ENCODE measurements around the gene PRSS21.

PRSS21 gene

GRCh38 chr16:2779978-2780898, 36.8 kb upstream of the PRSS21 start:
- DNase-seq = no peak

GRCh38 chr16:2782583-2783351, 34.3 kb upstream of the PRSS21 start:
- peak; percentile 15 for DNase-seq

- DNase-seq = peak; percentile 13
These were observed 33.3 kb upstream of the PRSS21 start for GRCh38 chr16:2783581-2784357.

GRCh38 chr16:2784358-2785100, 32.5 kb upstream of the PRSS21 start:
- peak; percentile 9 for DNase-seq

GRCh38 chr16:2785101-2785991, 31.7 kb upstream of the PRSS21 start:
- peak; percentile 56 for DNase-seq

GRCh38 chr16:2786061-2786825, 30.8 kb upstream of the PRSS21 start:
- no peak for DNase-seq

GRCh38 chr16:2786826-2787151, 30.2 kb upstream of the PRSS21 start:
- DNase-seq = no peak

GRCh38 chr16:2787406-2787805, 29.6 kb upstream of the PRSS21 start, which contains the start of gene PRSS33:
TSS of gene PRSS33 (minus strand) at chr16:2787560. CDS start at chr16:2786547, 1,013 bp downstream.
- no peak for DNase-seq

- no peak for DNase-seq
These were observed 29.1 kb upstream of the PRSS21 start for GRCh38 chr16:2787961-2788360.

GRCh38 chr16:2790631-2791030, 26.4 kb upstream of the PRSS21 start:
- DNase-seq = no peak

GRCh38 chr16:2791174-2791573, 25.9 kb upstream of the PRSS21 start:
- DNase-seq = no peak

GRCh38 chr16:2792940-2793339, 24.1 kb upstream of the PRSS21 start:
- no peak for DNase-seq

- no peak for DNase-seq
These were observed 21.5 kb upstream of the PRSS21 start for GRCh38 chr16:2795395-2796143.

- DNase-seq = no peak
These were observed 18.3 kb upstream of the PRSS21 start for GRCh38 chr16:2798723-2799204.

GRCh38 chr16:2799205-2799858, 17.7 kb upstream of the PRSS21 start:
- DNase-seq = no peak

GRCh38 chr16:2799859-2800226, 17.2 kb upstream of the PRSS21 start:
- DNase-seq = no peak

GRCh38 chr16:2803545-2804195, 13.4 kb upstream of the PRSS21 start:
- DNase-seq = no peak

GRCh38 chr16:2804728-2805127, 12.3 kb upstream of the PRSS21 start:
- DNase-seq = no peak

- no peak for DNase-seq
These were observed 10.8 kb upstream of the PRSS21 start for GRCh38 chr16:2806286-2806685.

Data from activated T-cell treated with anti-CD3 and anti-CD28 coated beads, Interleukin-2, amount 50 U/mL, for 1 hour (primary cell).